PC-9 (cell line): Measurements from ENCODE around the gene INSR. TPM values are rescaled to one million over a fixed set of nuclear protein-coding genes. Genes with fewer than 3 reads are reported as not detected.

ENCODE experiments used
- BruUV-seq: library from RNA; stranded (reverse); fragments of 400-500 nt; replicated peaks from 2 replicates; lab custom pipeline; 2021; lab: Mats Ljungman, UMichigan
- CTCF ChIA-PET: fragments of 300-600 bp; sonication (Branson Sonifier 250); formaldehyde crosslinking; loops from one replicate; lab custom pipeline; 2022; ENCODE audit warnings: antibody characterized with exemption; lab: Charles Lee
- POLR2A ChIA-PET: fragments of 300-600 bp; sonication (Branson Sonifier 250); formaldehyde crosslinking; loops from one replicate; lab custom pipeline; 2022; ENCODE audit warnings: antibody characterized with exemption; ENCODE audit not compliant: unreplicated experiment; lab: Charles Lee
- DNase-seq, 2 experiments: peaks; one replicate each; pipeline versions ENCODE4 v3.0.0 to v3.0.0-alpha.2; 2015 to 2022; ENCODE audit warnings: mixed read lengths in 1 of 2
- H2AFZ ChIP-seq: fragments of 200-600 bp; sonication (generic); 2 replicates; pipeline ENCODE4 v1.8.1; 2017; ENCODE audit warnings: antibody characterized with exemption
- H3F3A ChIP-seq: fragments of 200-600 bp; sonication (generic); 2 replicates; pipeline ENCODE4 v1.8.1; 2017; ENCODE audit warnings: antibody characterized with exemption, mild to moderate bottlenecking, low read depth; ENCODE audit not compliant: insufficient read depth
- H3K27ac ChIP-seq: fragments of 200-600 bp; sonication (generic); 2 replicates; pipeline ENCODE4 v1.6.1; 2016; ENCODE audit warnings: mixed run types
- H3K27me3 ChIP-seq: fragments of 200-600 bp; sonication (generic); 2 replicates; pipeline ENCODE4 v1.6.1; 2016; ENCODE audit warnings: low read depth, mixed run types; ENCODE audit not compliant: insufficient read depth
- H3K36me3 ChIP-seq: fragments of 200-600 bp; sonication (generic); 2 replicates; pipeline ENCODE4 v1.6.1; 2016; ENCODE audit warnings: low read depth, mixed run types
- H3K4me1 ChIP-seq: fragments of 200-600 bp; sonication (generic); replicated peaks from 2 replicates; pipeline ENCODE4 v1.6.1; 2016; ENCODE audit warnings: mixed run types; ENCODE audit not compliant: insufficient read depth
- H3K4me2 ChIP-seq: fragments of 200-600 bp; sonication (generic); 2 replicates; pipeline ENCODE4 v1.6.1; 2017; ENCODE audit warnings: mixed run types
- H3K4me3 ChIP-seq: fragments of 200-600 bp; sonication (generic); 2 replicates; pipeline ENCODE4 v1.6.1; 2016; ENCODE audit warnings: mixed run types
- H3K79me2 ChIP-seq: fragments of 200-600 bp; sonication (generic); 2 replicates; pipeline ENCODE4 v1.6.1; 2017; ENCODE audit warnings: low read depth, mixed run types
- H3K9me2 ChIP-seq: fragments of 200-600 bp; sonication (generic); 2 replicates; pipeline ENCODE4 v1.8.1; 2017; ENCODE audit warnings: mild to moderate bottlenecking; ENCODE audit not compliant: insufficient read depth
- H3K9me3 ChIP-seq: fragments of 200-600 bp; sonication (generic); 2 replicates; pipeline ENCODE4 v1.8.1; 2016; ENCODE audit warnings: low read depth; ENCODE audit not compliant: insufficient read depth
- H4K20me1 ChIP-seq: fragments of 200-600 bp; sonication (generic); 2 replicates; pipeline ENCODE4 v1.8.1; 2017; ENCODE audit not compliant: insufficient read depth
- CTCF ChIP-seq: fragments of 200-600 bp; sonication (generic); conservative IDR thresholded peaks from 2 replicates; pipeline ENCODE4 v1.6.1; 2017; ENCODE audit warnings: mixed run types, antibody characterized with exemption, mild to moderate bottlenecking, moderate library complexity
- EZH2 ChIP-seq: fragments of 200-600 bp; sonication (generic); IDR thresholded peaks from 2 replicates; pipeline ENCODE4 v1.8.0; 2017; ENCODE audit warnings: antibody characterized with exemption, low read depth
- intact Hi-C: fragments of 100-400 bp; cut with micrococcal nuclease; formaldehyde crosslinking; loops from one replicate; pipeline ENCODE4 v1.10.0; 2022; ENCODE audit not compliant: unreplicated experiment
- total RNA-seq: library from RNA; stranded (reverse); gene quantifications from 2 replicates; pipeline ENCODE4 v1.2.3, GENCODE V29; 2021

The INSR gene
- total RNA-seq, 1 experiment from 2014 or later: 9.3 TPM

GRCh38 chr19:7177926-7178325, 116.3 kb downstream of the INSR start:
- intact Hi-C loops: no loop called here
- H3K9me2 ChIP-seq: no peaks in the 10 kb centered on the region
- H3F3A ChIP-seq: no peaks in the 10 kb centered on the region
- H2AFZ ChIP-seq: no peak overlapping the region
- TF ChIP-seq EZH2 (no peak), CTCF (no peak)
- H3K4me2 ChIP-seq: no peak overlapping the region
- BruUV-seq: no TSS peak
- CTCF ChIA-PET: no interaction called here
- H3K27me3 ChIP-seq: no peaks in the 10 kb centered on the region
- no peaks in the 10 kb centered on the region for H3K36me3 ChIP-seq
- no peaks in the 10 kb centered on the region for H3K79me2 ChIP-seq
- no peak for DNase-seq
- H4K20me1 ChIP-seq: no peaks in the 10 kb centered on the region
- no peak overlapping the region for H3K4me3 ChIP-seq
- POLR2A ChIA-PET: no interaction called here
- H3K4me1 ChIP-seq: no peaks in the 10 kb centered on the region
- H3K27ac ChIP-seq: no peak overlapping the region
- H3K9me3 ChIP-seq: no peaks in the 10 kb centered on the region

DNA sequence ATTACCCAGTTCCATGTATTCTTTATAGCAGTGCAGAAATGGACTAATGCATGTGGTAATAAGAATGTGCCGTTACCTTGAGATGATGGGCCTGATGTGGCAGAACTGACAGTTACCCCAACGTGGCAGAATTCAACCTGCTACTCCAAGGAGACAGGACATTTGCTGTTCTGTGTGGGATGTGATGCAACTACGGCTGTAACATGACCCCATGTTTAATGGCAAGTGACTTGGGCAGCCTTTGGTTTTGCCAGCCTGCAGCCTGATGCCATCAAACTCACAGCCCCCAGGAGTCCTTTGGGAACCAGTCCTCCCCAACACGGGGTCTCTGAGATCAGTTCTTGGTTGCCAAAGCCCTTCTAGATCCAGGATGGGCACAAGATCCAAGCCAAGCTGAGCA, 117.4 kb downstream of the INSR start:
- no peaks in the 10 kb centered on the region for H3K27me3 ChIP-seq
- H3F3A ChIP-seq: no peaks in the 10 kb centered on the region
- no peaks in the 10 kb centered on the region for H3K79me2 ChIP-seq
- no TSS peak for BruUV-seq
- no peak for DNase-seq
- ChIA-PET POLR2A (no interaction called here), CTCF (interaction anchor here (0.6 kb wide), 1 partner anchor 596 kb away, joined by 3 read pairs; no protein-coding TSS in a partner anchor)
- H3K27ac ChIP-seq: no peak overlapping the region
- TF ChIP-seq CTCF (no peak), EZH2 (no peak)
- H2AFZ ChIP-seq: no peak overlapping the region
- H3K9me2 ChIP-seq: no peaks in the 10 kb centered on the region
- H3K4me1 ChIP-seq: no peaks in the 10 kb centered on the region
- no peaks in the 10 kb centered on the region for H4K20me1 ChIP-seq
- H3K9me3 ChIP-seq: no peaks in the 10 kb centered on the region
- H3K4me2 ChIP-seq: no peak overlapping the region
- H3K36me3 ChIP-seq: no peaks in the 10 kb centered on the region
- H3K4me3 ChIP-seq: no peak overlapping the region
- intact Hi-C loops: no loop called here

DNA sequence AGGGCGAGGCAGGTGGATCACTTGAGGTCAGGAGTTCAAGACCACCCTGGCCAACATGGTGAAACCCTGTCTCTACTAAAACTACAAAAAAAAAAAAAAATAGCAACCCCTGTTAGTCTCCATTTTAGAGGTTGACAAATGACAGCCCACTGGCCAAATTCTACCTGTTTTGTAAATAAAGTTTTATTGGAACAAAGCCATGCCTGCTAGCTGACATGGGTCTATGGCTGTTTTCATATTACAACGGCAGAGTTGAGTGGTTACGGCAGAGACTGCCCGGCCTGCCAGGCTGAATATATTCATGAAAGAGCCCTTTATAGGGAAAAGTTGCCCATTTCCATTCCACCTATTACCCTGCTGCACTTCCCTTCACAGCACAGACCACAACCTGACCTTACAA, 121.4 kb downstream of the INSR start:
- intact Hi-C loops: no loop called here
- no peaks in the 10 kb centered on the region for H3K9me3 ChIP-seq
- H3K27me3 ChIP-seq: no peaks in the 10 kb centered on the region
- no TSS peak for BruUV-seq
- DNase-seq: no peak
- no peak overlapping the region for H3K4me3 ChIP-seq
- H3K4me2 ChIP-seq: no peak overlapping the region
- no peaks in the 10 kb centered on the region for H3K36me3 ChIP-seq
- no peaks in the 10 kb centered on the region for H3K79me2 ChIP-seq
- H4K20me1 ChIP-seq: no peaks in the 10 kb centered on the region
- H2AFZ ChIP-seq: no peak overlapping the region
- no peaks in the 10 kb centered on the region for H3F3A ChIP-seq
- H3K4me1 ChIP-seq: no peaks in the 10 kb centered on the region
- POLR2A ChIA-PET: interaction anchor here (0.6 kb wide), 1 partner anchor 12 kb away, joined by 3 read pairs; no protein-coding TSS in a partner anchor
- TF ChIP-seq CTCF: no peak
- no peak for TF ChIP-seq EZH2
- CTCF ChIA-PET: no interaction called here
- no peaks in the 10 kb centered on the region for H3K9me2 ChIP-seq
- no peak overlapping the region for H3K27ac ChIP-seq
